Measurements from ENCODE around the gene POU6F2.

- TF ChIP-seq, protein P1, sequence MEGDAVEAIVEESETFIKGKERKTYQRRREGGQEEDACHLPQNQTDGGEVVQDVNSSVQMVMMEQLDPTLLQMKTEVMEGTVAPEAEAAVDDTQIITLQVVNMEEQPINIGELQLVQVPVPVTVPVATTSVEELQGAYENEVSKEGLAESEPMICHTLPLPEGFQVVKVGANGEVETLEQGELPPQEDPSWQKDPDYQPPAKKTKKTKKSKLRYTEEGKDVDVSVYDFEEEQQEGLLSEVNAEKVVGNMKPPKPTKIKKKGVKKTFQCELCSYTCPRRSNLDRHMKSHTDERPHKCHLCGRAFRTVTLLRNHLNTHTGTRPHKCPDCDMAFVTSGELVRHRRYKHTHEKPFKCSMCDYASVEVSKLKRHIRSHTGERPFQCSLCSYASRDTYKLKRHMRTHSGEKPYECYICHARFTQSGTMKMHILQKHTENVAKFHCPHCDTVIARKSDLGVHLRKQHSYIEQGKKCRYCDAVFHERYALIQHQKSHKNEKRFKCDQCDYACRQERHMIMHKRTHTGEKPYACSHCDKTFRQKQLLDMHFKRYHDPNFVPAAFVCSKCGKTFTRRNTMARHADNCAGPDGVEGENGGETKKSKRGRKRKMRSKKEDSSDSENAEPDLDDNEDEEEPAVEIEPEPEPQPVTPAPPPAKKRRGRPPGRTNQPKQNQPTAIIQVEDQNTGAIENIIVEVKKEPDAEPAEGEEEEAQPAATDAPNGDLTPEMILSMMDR (conservative IDR thresholded peaks at IDR 0.05; ENCODE audit: low read depth, low read length): no peak
- no peak for TF ChIP-seq EZH2 (IDR thresholded peaks at IDR 0.05; ENCODE audit: borderline replicate concordance, low read depth, low read length, poor library complexity, severe bottlenecking)
Measured at GRCh38 chr7:39183796-39184195, 206.1 kb downstream of the POU6F2 start.

Measured in A673 (cell line).